GOT3 (cell line): Measurements from ENCODE around the gene C11orf58.

ENCODE experiments used
- DNase-seq: peaks from one replicate; lab custom pipeline; 2025; ENCODE audit warnings: mixed read lengths; lab: John Stamatoyannopoulos, UW

The C11orf58 gene

GRCh38 chr11:16785520-16786128, 47.2 kb downstream of the C11orf58 start:
- DNase-seq: no peak

- no peak for DNase-seq
Measured at GRCh38 chr11:16786131-16786530, 47.7 kb downstream of the C11orf58 start.

- DNase-seq: no peak
Measured at GRCh38 chr11:16787035-16787742, 48.7 kb downstream of the C11orf58 start.

GRCh38 chr11:16788141-16789062, 50.0 kb downstream of the C11orf58 start:
- DNase-seq: peak; percentile 14

- no peak for DNase-seq
Measured at GRCh38 chr11:16789063-16789420, 50.6 kb downstream of the C11orf58 start.

GRCh38 chr11:16789560-16790485, 51.4 kb downstream of the C11orf58 start:
- no peak for DNase-seq

DNA sequence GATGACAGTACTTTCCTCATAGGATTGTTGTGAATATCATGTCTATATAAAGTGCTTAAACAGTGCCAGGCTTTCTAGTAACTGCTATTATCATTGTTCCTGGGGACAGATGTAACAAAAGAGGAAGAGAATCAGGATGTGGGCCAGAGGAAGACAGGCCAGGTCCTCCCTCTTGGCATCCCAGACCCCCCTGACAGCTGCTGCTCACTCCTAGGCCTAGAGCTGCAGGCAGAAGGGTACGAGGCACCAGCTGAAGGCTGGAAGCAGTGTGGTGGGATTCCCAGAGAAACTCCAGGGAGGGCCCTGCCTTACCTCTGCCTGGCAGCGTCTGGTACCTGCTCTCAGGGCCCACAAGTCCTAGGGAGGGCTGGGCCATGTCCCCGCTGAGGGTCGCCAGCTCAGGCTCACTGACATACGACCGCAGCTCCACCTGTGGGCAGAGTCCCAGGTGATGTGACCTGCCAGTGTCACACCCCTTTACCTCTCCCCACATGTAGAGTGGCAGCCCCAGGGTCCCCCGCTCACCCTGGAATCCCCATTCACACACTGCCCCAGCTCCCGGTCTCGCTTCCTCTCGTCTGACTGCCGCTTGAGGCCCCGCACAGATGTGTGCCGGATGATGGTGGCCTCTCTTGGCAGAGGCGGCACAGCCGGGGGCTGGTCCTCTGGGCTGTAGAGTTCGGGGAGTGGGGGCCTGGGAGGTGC, 52.2 kb downstream of the C11orf58 start:
- no peak for DNase-seq

GRCh38 chr11:16791191-16791961, 52.9 kb downstream of the C11orf58 start:
- no peak for DNase-seq

DNA sequence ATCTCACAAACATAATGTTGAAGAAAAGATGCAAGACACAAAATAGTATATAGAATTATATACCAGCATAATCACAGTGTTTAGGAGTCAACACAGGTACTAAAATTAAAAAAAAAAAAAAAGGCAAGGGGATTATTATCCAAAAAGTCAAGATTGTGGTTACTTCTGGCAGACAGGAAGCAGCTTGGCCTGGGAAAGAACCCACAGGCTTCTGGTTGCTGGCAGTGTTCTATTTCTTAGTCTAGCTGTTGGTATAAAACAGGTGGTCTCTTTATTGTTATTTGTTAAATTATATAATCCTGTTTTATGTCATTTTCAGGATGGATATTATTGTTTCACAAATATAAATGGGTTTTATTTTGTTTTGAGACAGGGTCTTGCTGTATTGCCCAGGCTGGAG, 54.0 kb downstream of the C11orf58 start:
- DNase-seq: no peak

- DNase-seq: no peak
Measured at GRCh38 chr11:16793009-16793408, 54.6 kb downstream of the C11orf58 start.

DNA sequence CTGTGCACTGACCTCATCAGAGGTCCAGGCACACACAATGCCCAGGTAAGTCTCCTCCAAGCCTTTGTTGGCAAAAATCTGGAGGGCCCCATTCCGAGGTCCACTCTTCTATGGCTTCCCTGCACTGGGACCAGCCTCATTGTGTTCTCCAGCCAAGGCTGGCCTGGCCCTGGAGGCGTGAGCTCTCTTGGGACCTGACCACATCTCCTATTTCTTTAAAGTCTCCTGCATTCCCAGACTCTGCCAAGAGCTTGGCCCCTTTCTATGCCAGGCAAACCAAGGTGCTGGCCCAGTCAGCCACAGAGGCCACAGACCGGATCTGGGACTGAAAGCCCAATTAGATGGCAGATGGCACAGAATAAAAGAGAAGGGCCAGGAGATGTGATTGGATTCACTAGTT, 55.1 kb downstream of the C11orf58 start:
- DNase-seq: no peak

DNA sequence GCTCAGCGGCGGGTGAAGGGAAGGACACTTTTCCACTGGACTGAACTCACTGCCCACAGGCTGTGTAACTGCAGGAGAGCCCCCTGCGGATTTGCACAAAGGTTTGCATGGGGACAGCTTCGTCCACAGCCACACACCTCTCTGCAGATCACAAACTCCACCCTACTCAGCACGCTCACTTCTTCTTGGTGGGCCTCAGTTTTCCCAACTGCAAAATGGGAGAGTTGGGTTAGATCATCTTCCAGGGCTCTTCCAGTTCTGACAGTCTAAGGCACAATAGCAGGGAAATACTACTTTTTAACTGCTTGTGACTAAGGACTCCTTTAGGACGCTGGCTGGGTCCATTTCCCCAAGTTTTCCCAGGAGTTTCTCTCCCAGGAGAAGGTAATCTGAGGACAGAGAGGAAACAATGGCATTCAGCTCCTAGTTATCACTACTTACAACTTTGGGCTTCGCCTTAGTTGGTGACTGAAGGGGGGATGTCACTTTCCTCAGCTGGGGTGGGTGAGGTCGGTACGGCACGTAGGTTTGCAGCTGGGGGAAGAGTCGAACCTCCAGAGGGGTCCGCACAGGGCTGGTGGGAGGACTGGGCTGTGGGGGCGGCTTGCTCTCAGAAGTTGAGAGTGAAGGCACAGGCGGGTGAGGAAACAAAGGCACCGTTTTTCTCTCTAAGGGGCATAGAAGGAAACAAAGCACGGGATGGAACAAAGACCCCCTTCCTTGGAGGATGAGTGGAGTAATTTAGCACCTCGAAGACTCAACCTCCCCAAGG, 55.8 kb downstream of the C11orf58 start:
- no peak for DNase-seq

- no peak for DNase-seq
Measured at GRCh38 chr11:16795146-16795545, 56.7 kb downstream of the C11orf58 start.

- no peak for DNase-seq
Measured at GRCh38 chr11:16796311-16796710, 57.9 kb downstream of the C11orf58 start.

DNA sequence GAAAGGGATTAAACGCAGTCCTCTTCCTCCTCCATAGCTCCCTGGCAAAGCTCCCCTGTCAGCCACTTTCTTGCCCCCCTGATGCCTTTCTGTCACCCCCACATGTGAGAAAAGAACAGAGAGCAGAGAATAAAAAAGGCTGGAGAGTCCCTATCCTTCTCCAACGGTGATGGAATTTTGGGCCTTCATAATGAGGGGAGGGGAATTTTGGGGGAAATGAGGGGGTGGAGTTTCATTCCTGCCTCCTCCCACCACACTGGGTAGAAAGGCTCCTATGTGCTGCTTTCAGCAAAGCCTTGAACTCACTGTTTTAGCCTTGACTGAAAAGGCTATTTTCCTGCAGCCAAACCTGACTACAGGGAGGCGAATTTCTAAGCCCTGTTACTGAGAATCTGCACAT, 59.3 kb downstream of the C11orf58 start:
- DNase-seq: no peak

- DNase-seq: no peak
Measured at GRCh38 chr11:16799221-16799620, 60.8 kb downstream of the C11orf58 start.

- DNase-seq: no peak
Measured at GRCh38 chr11:16799890-16800289, 61.4 kb downstream of the C11orf58 start.

- no peak for DNase-seq
Measured at GRCh38 chr11:16800382-16800781, 61.9 kb downstream of the C11orf58 start.

DNA sequence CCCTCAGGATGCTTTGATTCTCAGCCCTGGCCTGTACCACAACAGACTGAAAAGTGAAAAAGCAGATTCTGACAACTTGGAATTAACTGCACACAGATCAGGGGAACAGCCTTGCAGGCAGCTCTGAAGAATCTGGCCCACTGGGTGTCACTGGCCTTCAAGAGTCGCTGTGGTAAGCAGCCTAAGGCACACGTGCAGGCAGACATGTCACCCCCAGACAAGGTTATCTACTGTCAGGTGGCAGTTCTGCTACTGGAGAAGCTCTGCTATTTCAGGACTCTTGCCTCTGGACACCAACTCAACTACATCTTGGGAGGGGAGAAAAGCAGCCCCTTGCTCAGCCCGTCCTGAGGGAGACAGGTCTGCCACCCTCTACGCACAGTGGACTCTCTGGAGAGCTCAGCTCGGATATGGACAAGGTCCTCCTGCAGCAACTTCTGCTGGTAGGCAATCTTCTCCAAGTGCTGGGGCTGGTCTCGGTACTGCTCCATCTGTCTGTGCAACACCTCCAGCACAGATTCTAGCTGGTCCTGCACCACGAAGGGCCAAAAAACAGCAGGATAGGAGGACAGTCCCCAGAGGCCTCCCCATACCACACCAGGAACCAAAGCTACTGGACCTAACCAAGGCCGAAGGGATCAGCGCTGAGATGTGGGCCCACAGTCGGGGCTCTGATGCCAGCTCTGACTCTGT, 63.0 kb downstream of the C11orf58 start:
- DNase-seq: no peak
